GM18508 (cell line): ENCODE measurements around the gene PEX7.
"Not testable (repeated sequence)": the region's sequence is repeated elsewhere in the genome, so short reads cannot be mapped to it uniquely, and the experiment has no call there.

Source experiments
- ATAC-seq: cut with Tn5 transposase; IDR thresholded peaks from one replicate; pipeline ENCODE4 v1.9.1; 2021; ENCODE audit warnings: moderate number of reproducible peaks; ENCODE audit not compliant: insufficient read depth, unreplicated experiment

PEX7 gene

DNA sequence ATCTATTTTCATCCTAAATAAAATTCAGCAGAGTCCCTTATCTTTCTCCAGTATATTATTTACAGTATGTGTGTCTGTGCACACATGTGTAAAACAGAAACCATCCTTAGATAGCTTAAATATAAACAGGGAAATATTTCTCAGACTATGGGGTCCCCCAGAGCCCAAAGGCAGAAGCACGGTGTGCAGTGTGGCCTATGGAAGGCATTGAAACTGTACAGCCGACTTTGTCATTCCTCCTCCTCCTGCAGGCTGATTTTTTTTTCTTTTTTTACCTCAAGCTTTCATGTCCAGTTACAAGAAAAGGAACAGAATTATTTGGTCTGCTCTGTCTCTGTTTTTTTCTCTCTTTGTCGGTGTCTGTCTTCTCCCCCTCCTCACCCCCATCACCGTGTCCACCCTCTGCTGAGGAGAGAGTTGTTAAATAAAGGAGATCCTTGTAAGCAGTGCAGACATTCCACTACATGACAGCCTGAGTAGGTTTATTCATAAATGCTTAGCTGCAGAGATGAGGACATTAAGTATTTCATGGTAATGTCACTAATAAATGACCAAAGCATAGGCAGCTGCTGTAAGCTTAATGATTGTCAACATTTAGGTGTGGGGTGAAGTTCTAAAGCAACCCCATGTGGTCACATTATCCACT is 67.9 kb downstream of the PEX7 start:
- ATAC-seq, result no peak

DNA sequence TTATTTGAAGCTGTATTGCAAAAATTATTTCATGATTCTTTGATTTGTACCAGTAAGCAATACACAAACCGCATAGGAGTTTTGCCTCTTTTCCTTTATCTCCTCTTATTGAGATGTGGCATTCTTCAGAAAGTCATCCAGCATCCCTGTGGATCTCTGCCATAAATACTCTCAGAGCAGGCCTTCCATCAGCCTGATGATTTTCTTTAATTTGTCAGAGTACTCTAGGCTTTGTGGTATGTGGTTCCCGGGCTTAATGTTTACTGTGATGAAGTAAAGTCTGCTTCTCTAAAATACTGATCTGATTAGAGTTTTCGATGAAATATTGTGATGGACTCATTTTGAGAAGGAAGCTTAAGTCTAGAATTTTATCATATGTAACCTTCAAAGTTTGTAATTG is 68.6 kb downstream of the PEX7 start:
- ATAC-seq, result no peak

- no peak for ATAC-seq
These were observed 70.8 kb downstream of the PEX7 start for GRCh38 chr6:136893187-136893586.

- ATAC-seq, result no peak
These were observed 73.5 kb downstream of the PEX7 start for GRCh38 chr6:136895901-136896300.

DNA sequence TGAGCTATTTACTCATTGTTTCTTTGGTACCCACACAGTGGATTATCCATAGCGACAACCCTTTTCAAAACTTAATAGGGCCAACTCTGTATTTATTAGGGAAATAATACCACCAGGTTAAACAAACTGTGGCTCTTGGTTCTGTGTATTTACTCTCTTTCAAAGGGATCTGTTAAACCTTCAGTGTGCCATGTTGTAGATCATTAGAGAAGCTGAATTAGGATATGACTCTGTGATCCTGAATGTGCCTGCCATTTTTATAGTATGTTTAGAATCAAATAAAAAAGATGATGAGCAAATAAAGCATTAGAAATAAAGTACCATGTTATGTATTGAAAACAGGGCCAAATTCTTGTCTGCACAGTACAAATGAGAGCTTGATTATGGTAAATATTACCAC is 74.7 kb downstream of the PEX7 start:
- no peak for ATAC-seq

DNA sequence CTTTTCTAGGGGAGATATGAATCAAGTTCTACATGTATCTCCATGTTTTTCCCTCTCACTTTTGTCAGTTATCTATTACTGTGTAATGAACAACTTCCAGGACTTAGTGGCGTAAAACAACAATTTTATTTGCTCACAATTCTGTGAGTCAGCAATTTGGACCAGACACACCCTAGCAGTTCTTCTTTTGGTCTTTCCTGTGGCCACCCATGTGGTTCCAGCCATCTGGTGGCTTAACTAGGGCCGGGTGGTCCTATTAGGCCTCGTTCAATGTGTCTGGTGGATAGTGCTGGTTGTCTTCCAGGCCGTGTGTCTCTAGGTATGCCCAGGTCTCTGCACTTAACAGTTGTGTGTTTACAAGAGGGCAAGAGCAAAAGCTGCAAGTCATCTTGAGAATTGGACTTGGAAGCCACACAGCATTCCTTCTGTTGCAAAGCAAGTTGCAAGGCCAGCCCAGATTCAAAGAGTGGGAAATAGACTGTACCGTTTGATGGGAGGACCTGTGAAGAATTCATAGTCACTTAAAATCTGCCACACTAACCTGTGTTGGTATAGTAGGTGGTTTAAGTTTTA is 78.9 kb downstream of the PEX7 start:
- ATAC-seq, result no peak

GRCh38 chr6:136904477-136904876 is 82.1 kb downstream of the PEX7 start:
- ATAC-seq, result not testable (repeated sequence)

- no peak for ATAC-seq
These were observed 92.6 kb downstream of the PEX7 start for GRCh38 chr6:136914947-136915346.

DNA sequence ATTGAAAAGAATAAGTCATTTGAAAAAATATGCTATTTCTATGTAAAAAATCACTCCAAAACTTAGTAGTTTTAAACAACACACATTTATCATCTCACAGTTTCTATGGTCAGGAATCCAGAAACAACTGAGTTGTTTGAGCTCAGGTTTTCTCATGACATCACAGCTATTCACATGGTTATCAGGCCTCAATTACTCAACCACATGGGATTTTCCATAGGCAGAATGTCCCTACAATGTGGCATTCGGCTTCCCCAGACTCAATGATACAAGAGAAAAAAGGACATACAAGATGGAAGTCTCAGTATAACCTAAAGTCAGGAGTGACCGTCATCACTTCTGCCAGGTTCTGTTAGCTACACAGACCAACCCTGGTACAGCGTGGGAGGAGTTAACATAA is 96.3 kb downstream of the PEX7 start:
- no peak for ATAC-seq

- ATAC-seq, result no peak
These were observed 97.8 kb downstream of the PEX7 start for GRCh38 chr6:136920216-136920615.

DNA sequence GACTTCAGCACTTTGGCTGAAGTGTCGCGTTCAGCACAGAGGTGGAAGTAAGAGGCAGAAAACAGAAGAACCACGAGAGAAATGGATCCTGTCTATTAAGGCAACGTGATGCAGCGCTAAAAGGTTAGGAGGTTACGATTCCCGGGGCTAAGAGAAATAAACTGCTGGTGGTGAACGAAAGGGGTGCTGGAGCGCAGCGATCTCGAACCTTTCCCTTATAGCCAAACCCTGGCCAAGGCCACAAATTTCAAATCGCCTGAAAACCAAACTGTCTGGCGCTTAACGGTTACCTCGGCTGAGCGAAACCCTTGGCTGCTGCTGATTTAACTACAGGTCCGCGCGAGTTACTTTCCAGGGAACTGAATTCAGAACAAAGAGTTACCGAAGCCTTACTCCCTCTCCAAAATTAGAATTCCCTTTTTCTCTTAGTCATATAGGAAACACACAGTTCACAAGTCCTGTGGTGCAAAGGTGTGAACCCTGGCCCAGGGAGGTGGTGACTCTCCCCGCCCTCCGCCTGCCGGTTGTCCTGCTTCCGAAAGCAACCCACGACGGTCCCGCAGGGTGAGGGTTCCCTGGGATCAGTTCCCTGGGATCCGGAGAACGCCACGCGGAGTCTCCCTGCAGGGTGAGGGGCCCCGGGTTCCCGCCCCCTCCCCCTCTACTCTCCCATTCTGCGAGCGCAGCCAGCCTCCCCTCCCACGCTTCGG is 98.4 kb downstream of the PEX7 start:
- no peak for ATAC-seq

GRCh38 chr6:136921381-136921935 is 99.1 kb downstream of the PEX7 start:
- no peak for ATAC-seq

GRCh38 chr6:136921936-136922684 is 99.7 kb downstream of the PEX7 start, which contains the start of gene SLC35D3:
Gene SLC35D3 (plus strand): TSS chr6:136922301. CDS start chr6:136922429, 128 bp downstream.
- no peak for ATAC-seq

GRCh38 chr6:136922685-136923006 is 100.3 kb downstream of the PEX7 start:
- ATAC-seq, result no peak

DNA sequence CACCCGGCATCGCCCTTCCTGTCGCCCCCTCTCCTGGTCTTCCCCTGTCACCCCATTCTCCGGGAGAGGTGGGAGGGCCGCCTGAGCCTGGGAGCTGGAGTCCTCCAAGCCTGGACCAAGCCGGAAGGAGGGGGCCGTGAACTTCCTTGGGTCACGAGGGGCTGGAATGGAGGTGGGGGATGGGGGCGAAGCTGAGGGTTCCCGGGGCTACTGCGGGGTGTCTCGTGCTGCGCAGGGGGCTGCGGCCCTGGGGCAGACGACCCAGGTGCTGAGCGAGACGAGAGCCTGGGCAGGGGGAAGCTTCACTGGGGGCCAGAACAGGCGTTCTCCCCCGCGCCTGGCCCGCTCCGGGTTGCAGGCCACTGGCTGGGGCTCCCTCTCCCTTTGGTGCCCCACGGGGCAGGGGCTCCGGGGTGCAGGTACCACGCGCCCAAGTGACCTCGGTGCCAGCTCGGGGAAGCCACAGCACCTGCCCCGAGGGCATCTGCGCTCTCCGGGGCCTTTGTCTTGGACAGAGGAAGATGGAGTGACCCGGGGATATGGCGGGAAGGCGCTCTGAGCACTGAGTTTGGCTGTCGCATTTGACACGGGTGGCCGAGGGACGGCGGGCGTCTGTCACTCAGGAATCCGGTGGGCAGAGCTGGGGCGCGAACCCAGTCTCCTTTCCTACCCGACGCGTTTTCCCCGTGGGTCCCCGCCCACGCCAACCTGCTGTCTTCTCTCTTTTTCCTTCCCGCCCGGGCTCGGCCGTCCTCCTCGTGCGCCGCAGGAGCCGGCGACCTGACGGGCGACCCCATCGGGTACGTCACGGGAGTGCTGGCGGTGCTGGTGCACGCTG is 100.9 kb downstream of the PEX7 start:
- ATAC-seq, result no peak

- ATAC-seq, result no peak
These were observed 101.7 kb downstream of the PEX7 start for GRCh38 chr6:136923954-136924673.

- no peak for ATAC-seq
These were observed 104.0 kb downstream of the PEX7 start for GRCh38 chr6:136926383-136926782.

DNA sequence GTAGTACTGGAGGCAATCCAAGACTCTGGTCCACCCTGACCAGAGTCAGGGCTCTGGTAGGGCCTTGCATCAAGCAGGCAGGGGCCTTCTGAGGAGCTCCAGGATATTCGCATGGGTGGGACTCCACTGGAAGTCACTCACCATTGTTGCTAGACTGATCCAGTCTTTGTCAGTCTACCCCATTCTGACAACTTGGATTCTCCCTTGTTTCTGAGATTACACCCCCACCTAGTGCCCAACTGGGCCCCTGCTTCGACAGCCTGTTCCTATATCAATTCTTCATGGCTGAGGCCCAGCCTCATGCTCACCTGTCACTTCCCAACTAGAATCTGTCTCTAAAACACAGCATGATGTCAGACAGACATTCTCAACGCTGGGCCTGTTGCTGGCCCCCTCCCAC is 104.9 kb downstream of the PEX7 start:
- ATAC-seq, result no peak

DNA sequence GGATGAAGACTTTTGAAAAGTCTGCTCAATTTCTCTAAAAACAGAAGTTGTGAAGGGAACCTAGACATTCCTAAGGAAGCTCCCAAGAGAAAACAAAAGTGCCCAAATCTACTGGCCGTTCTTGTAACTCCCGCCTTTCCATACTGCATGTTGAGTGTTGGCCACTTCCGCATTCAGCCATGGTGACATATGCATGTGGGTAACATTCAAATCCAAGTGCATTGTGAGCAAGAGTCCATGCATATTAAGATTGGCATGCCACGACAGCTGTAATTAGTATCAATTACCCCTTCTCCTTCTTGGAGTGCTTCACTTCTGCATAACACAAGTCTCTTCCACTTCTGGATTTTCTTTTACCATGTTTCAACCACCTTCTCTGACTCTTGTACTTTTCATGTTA is 108.1 kb downstream of the PEX7 start:
- no peak for ATAC-seq
